DND-41 (cell line): ENCODE data around the gene APOL5.
A peak's percentile ranks its signal among the peaks of the same experiment; 100 is the strongest.

ENCODE experiments used
- ATAC-seq: fragments of 200-7000 bp; cut with Tn5 transposase; 3 replicates; pipeline ENCODE4 v1.9.1; 2021; ENCODE audit warnings: low read depth; ENCODE audit not compliant: insufficient read depth
- DNase-seq: peaks from one replicate; pipeline ENCODE4 v3.0.0-alpha.2; 2020
- H2AFZ ChIP-seq: 2 replicates; pipeline ENCODE4 v1.6.0; 2012; ENCODE audit warnings: low read depth, low read length
- H3K27ac ChIP-seq: 2 replicates; pipeline ENCODE4 v1.5.1; 2012; ENCODE audit warnings: low read length, inconsistent platforms
- H3K27me3 ChIP-seq: fragments of 200-600 bp; sonication (generic); 2 replicates; pipeline ENCODE4 v1.6.0; 2012; ENCODE audit warnings: low read length, mild to moderate bottlenecking, inconsistent platforms; ENCODE audit not compliant: insufficient read depth, poor library complexity
- H3K36me3 ChIP-seq: 2 replicates; pipeline ENCODE4 v1.5.1; 2012; ENCODE audit warnings: low read length, inconsistent platforms; ENCODE audit not compliant: insufficient read depth
- H3K4me1 ChIP-seq: 2 replicates; pipeline ENCODE4 v1.5.1; 2012; ENCODE audit warnings: mild to moderate bottlenecking, low read length; ENCODE audit not compliant: insufficient read depth
- H3K4me2 ChIP-seq: 2 replicates; pipeline ENCODE4 v1.6.0; 2012; ENCODE audit warnings: mild to moderate bottlenecking, moderate library complexity, low read length, inconsistent platforms; ENCODE audit not compliant: insufficient read depth
- H3K4me3 ChIP-seq, 2 experiments: fragments of 200-600 bp in 1 of 2; shearing (Covaris generic) in 1 of 2; 2 replicates each; pipeline ENCODE4 v1.5.1; 2012 to 2016; ENCODE audit warnings: inconsistent platforms in 2 of 2, low read length in 2 of 2, mild to moderate bottlenecking in 2 of 2, low read depth in 1 of 2, moderate library complexity in 1 of 2
- H3K79me2 ChIP-seq: 2 replicates; pipeline ENCODE4 v1.6.0; 2012; ENCODE audit warnings: low read length, inconsistent platforms; ENCODE audit not compliant: insufficient read depth
- H3K9ac ChIP-seq: 2 replicates; pipeline ENCODE4 v1.6.0; 2012; ENCODE audit warnings: low read depth, mild to moderate bottlenecking, inconsistent platforms, low read length, moderate library complexity
- H3K9me3 ChIP-seq: 2 replicates; pipeline ENCODE4 v1.5.1; 2012; ENCODE audit warnings: low read length, moderate library complexity, mild to moderate bottlenecking, inconsistent platforms; ENCODE audit not compliant: insufficient read depth, severe bottlenecking
- H4K20me1 ChIP-seq: 2 replicates; pipeline ENCODE4 v1.6.0; 2012; ENCODE audit warnings: low read length; ENCODE audit not compliant: insufficient read depth
- EZH2 ChIP-seq: IDR thresholded peaks from 3 replicates; pipeline ENCODE4 v1.6.1; 2012; ENCODE audit warnings: borderline replicate concordance, low read depth, mild to moderate bottlenecking, moderate library complexity, low read length, inconsistent platforms; ENCODE audit not compliant: severe bottlenecking
- TF ChIP-seq, protein P1 (sequence below): IDR thresholded peaks from 2 replicates; pipeline ENCODE4 v1.5.1; 2012; ENCODE audit warnings: borderline replicate concordance, low read length, moderate library complexity, mild to moderate bottlenecking; ENCODE audit not compliant: poor library complexity, severe bottlenecking; ENCODE audit errors: extremely low read depth

Gene APOL5

DNA sequence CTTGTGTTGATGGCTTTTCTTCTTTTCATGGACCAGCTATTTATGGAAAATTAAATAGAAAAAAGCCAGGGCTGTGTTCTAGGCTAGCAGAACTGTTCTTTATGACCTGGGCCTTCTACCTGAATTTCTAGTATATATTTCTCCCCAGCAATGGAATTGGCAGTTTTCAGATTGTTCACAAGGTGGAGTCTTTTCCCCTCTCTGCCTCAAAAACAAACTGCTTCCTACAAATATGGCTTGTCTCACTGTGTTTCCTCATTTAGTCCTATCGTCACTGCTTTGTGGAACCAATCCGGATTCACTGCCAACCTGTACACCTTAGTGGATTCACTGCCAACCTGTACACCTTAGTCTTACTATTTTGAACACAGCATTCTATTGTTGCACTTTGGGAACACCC lies 5.0 kb upstream of the APOL5 start:
- no peak overlapping the region for H3K9ac ChIP-seq
- no peak overlapping the region for H3K27ac ChIP-seq
- no peaks in the 10 kb centered on the region for H3K27me3 ChIP-seq
- TF ChIP-seq EZH2: no peak
- TF ChIP-seq, protein P1, sequence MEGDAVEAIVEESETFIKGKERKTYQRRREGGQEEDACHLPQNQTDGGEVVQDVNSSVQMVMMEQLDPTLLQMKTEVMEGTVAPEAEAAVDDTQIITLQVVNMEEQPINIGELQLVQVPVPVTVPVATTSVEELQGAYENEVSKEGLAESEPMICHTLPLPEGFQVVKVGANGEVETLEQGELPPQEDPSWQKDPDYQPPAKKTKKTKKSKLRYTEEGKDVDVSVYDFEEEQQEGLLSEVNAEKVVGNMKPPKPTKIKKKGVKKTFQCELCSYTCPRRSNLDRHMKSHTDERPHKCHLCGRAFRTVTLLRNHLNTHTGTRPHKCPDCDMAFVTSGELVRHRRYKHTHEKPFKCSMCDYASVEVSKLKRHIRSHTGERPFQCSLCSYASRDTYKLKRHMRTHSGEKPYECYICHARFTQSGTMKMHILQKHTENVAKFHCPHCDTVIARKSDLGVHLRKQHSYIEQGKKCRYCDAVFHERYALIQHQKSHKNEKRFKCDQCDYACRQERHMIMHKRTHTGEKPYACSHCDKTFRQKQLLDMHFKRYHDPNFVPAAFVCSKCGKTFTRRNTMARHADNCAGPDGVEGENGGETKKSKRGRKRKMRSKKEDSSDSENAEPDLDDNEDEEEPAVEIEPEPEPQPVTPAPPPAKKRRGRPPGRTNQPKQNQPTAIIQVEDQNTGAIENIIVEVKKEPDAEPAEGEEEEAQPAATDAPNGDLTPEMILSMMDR: peak; percentile 13
- DNase-seq (no peak), ATAC-seq (no peak)
- no peak overlapping the region for H2AFZ ChIP-seq
- no peaks in the 10 kb centered on the region for H3K9me3 ChIP-seq
- H4K20me1 ChIP-seq: no peaks in the 10 kb centered on the region
- H3K4me1 ChIP-seq: no peaks in the 10 kb centered on the region
- no peaks in the 10 kb centered on the region for H3K79me2 ChIP-seq
- H3K4me3 ChIP-seq: no peak overlapping the region
- H3K4me2 ChIP-seq: no peak overlapping the region
- no peaks in the 10 kb centered on the region for H3K36me3 ChIP-seq

DNA sequence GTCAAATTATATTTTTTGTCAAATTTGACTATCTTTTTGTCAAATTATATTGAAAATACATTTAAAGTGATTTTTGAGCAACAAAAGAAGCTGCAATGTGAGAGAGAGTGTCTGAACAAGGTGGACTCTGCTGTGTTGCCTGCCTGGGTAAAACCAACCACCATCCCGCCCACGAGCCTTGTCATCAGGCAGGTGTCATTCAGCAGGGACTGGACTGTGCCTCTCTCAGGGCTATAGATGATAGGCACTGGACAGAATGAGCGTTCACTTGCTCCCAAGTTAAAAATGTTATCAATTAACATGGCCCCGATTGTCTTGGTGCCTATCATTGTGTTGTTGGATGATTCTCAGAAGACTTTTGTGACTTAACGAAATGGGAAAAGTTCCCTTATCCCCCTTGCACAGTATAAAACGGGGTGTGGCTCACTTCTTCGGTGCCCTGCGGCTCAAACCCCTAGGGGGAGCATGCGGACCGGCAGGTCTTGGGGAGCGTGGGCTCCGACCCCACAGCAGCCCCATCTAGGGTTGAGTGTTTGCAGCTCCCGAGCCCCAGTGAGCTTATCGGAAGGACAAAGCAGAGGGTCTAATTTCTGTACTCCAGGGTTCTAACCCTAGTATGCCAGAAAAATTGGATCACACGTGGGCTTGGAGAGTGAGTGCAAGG lies 1.7 kb downstream of the APOL5 start:
- Histone ChIP-seq H3K4me3 (no peak overlapping the region), H3K4me1 (no peaks in the 10 kb centered on the region), H3K9ac (no peak overlapping the region), H3K27me3 (no peaks in the 10 kb centered on the region), H3K4me2 (no peak overlapping the region), H3K9me3 (no peaks in the 10 kb centered on the region), H3K27ac (no peak overlapping the region), H3K79me2 (no peaks in the 10 kb centered on the region), H3K36me3 (no peaks in the 10 kb centered on the region), H4K20me1 (no peaks in the 10 kb centered on the region), H2AFZ (no peak overlapping the region)
- TF ChIP-seq, protein P1: no peak
- no peak for TF ChIP-seq EZH2
- ATAC-seq (no peak), DNase-seq (no peak)

DNA sequence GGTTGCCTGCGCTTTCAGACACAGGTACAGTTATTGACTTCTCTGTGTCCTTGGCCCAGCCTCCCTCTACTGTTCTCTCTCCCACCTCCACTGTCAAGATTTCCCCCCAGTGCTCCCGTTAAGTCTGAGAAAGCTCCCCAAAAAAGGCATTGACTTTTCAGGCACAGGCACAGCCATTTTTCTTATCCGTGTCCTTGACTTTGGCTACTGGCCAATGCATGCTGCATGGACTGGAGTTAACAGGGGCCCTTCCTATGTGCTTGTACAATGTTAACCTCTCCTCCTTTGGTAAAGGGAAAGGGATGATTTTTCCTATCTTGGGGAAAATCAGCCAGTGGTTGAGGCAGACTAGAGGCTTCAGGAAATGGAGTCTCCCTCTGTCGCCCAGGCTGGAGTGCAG lies 4.3 kb downstream of the APOL5 start:
- Histone ChIP-seq H3K4me2 (no peak overlapping the region), H3K4me3 (no peak overlapping the region), H3K27me3 (no peaks in the 10 kb centered on the region), H4K20me1 (no peaks in the 10 kb centered on the region), H3K27ac (no peak overlapping the region), H2AFZ (no peak overlapping the region), H3K36me3 (no peaks in the 10 kb centered on the region), H3K9me3 (no peaks in the 10 kb centered on the region), H3K79me2 (no peaks in the 10 kb centered on the region), H3K9ac (no peak overlapping the region), H3K4me1 (no peaks in the 10 kb centered on the region)
- ATAC-seq (no peak), DNase-seq (no peak)
- TF ChIP-seq, protein P1: no peak
- TF ChIP-seq EZH2: no peak

DNA sequence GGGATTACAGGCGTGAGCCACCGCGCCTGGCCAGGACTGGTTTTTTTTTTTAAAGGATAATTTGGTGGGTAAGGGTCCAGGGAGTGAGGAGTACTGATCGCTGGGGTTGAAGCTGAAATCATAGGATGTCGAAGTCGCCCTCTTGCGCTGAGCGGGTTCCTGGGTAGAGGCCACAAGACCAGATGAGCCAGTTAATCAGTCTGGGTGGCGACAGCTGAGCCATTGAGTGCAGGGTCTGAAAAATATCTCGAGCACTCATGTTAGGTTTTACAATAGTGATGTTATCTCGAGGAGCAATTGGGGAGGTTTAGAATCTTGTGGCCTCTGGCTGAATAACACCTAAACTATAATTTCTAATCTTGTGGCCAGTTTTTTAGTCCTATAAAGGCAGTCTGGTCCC lies 7.8 kb downstream of the APOL5 start:
- TF ChIP-seq, protein P1: no peak
- no peak for TF ChIP-seq EZH2
- H4K20me1 ChIP-seq: no peaks in the 10 kb centered on the region
- H3K27ac ChIP-seq: no peak overlapping the region
- H3K4me2 ChIP-seq: no peak overlapping the region
- no peak overlapping the region for H3K4me3 ChIP-seq
- DNase-seq (no peak), ATAC-seq (no peak)
- H3K36me3 ChIP-seq: no peaks in the 10 kb centered on the region
- H3K27me3 ChIP-seq: no peaks in the 10 kb centered on the region
- no peaks in the 10 kb centered on the region for H3K79me2 ChIP-seq
- no peak overlapping the region for H3K9ac ChIP-seq
- no peaks in the 10 kb centered on the region for H3K9me3 ChIP-seq
- no peak overlapping the region for H2AFZ ChIP-seq
- H3K4me1 ChIP-seq: no peaks in the 10 kb centered on the region
